Mesenchymal stem cell (in vitro differentiated cells and primary cell): ENCODE measurements around the gene NCF2.
A peak's percentile ranks its signal among the peaks of the same experiment; 100 is the strongest.

Source experiments
- DNase-seq: peaks from one replicate; pipeline ENCODE4 v3.0.0-alpha.2; 2013
- H2AFZ ChIP-seq: one replicate; pipeline ENCODE4 v1.6.1; 2013; ENCODE audit warnings: low read depth, mild to moderate bottlenecking, control low read depth, inconsistent platforms, low read length, moderate library complexity
- H2AK5ac ChIP-seq: 2 replicates; pipeline ENCODE4 v1.6.1; 2013; ENCODE audit warnings: low read length, moderate library complexity, mild to moderate bottlenecking, inconsistent platforms; ENCODE audit not compliant: severe bottlenecking
- H2BK120ac ChIP-seq: one replicate; pipeline ENCODE4 v1.6.1; 2013; ENCODE audit warnings: low read depth, mild to moderate bottlenecking, inconsistent platforms, low read length, moderate library complexity
- H2BK12ac ChIP-seq, 2 experiments: one replicate each; pipeline ENCODE4 v1.6.1; 2013; ENCODE audit warnings: inconsistent platforms in 2 of 2, low read length in 2 of 2, mild to moderate bottlenecking in 2 of 2, moderate library complexity in 2 of 2, control low read depth in 1 of 2
- H2BK15ac ChIP-seq: one replicate; pipeline ENCODE4 v1.6.1; 2013; ENCODE audit warnings: mild to moderate bottlenecking, low read depth, inconsistent platforms; ENCODE audit not compliant: poor library complexity, severe bottlenecking
- H2BK5ac ChIP-seq: 2 replicates; pipeline ENCODE4 v1.6.1; 2013; ENCODE audit warnings: low read depth, mild to moderate bottlenecking, low read length, control low read depth, inconsistent platforms; ENCODE audit not compliant: poor library complexity, severe bottlenecking
- H3K14ac ChIP-seq, 2 experiments: one replicate each; pipeline ENCODE4 v1.6.1; 2013; ENCODE audit warnings: inconsistent platforms in 2 of 2, low read length in 2 of 2, control low read depth in 1 of 2, mild to moderate bottlenecking in 1 of 2, moderate library complexity in 1 of 2
- H3K18ac ChIP-seq, 2 experiments: one replicate each; pipeline ENCODE4 v1.6.1; 2013; ENCODE audit warnings: inconsistent platforms in 2 of 2, low read length in 2 of 2, control low read depth in 1 of 2, low read depth in 1 of 2, mild to moderate bottlenecking in 1 of 2
- H3K23ac ChIP-seq, 2 experiments: one replicate each; pipeline ENCODE4 v1.6.1; 2013; ENCODE audit warnings: inconsistent platforms in 2 of 2, low read length in 2 of 2, mild to moderate bottlenecking in 2 of 2, moderate library complexity in 2 of 2, control low read depth in 1 of 2
- H3K27ac ChIP-seq: 2 replicates; pipeline ENCODE4 v1.5.1; 2013; ENCODE audit warnings: mild to moderate bottlenecking, moderate library complexity, low read length, control low read depth, inconsistent platforms; ENCODE audit not compliant: poor library complexity, severe bottlenecking
- H3K27me3 ChIP-seq, 2 experiments: 2 replicates each; pipeline versions ENCODE4 v1.6.1 to v1.7.0; 2013; ENCODE audit warnings: low read length in 2 of 2, mild to moderate bottlenecking in 2 of 2, moderate library complexity in 2 of 2, control low read depth in 1 of 2, inconsistent platforms in 1 of 2; ENCODE audit not compliant: control insufficient read depth in 1 of 2, insufficient read depth in 1 of 2
- H3K36me3 ChIP-seq, 2 experiments: 2 replicates each; pipeline versions ENCODE4 v1.6.1 to v1.7.0; 2013; ENCODE audit warnings: low read length in 2 of 2, control low read depth in 1 of 2, inconsistent platforms in 1 of 2, low read depth in 1 of 2, mild to moderate bottlenecking in 1 of 2; ENCODE audit not compliant: insufficient read depth in 2 of 2, control insufficient read depth in 1 of 2
- H3K4ac ChIP-seq, 2 experiments: one replicate each; pipeline ENCODE4 v1.6.1; 2013; ENCODE audit warnings: inconsistent platforms in 2 of 2, low read length in 2 of 2, mild to moderate bottlenecking in 2 of 2, moderate library complexity in 2 of 2, control low read depth in 1 of 2, low read depth in 1 of 2
- H3K4me1 ChIP-seq: 2 replicates; pipeline ENCODE4 v1.6.1; 2013; ENCODE audit warnings: low read depth, low read length, control low read depth; ENCODE audit not compliant: control insufficient read depth, insufficient read depth
- H3K4me2 ChIP-seq: 2 replicates; pipeline ENCODE4 v1.6.1; 2013; ENCODE audit warnings: low read length, mild to moderate bottlenecking, inconsistent platforms; ENCODE audit not compliant: poor library complexity, severe bottlenecking
- H3K4me3 ChIP-seq, 2 experiments: 2 replicates each; pipeline versions ENCODE4 v1.5.1 to v1.7.0; 2013; ENCODE audit warnings: low read length in 2 of 2, mild to moderate bottlenecking in 2 of 2, control low read depth in 1 of 2, low read depth in 1 of 2; ENCODE audit not compliant: insufficient read depth in 1 of 2
- H3K79me1 ChIP-seq: replicated peaks from 2 replicates; pipeline ENCODE4 v1.6.1; 2013; ENCODE audit warnings: mild to moderate bottlenecking, control low read depth, low read length, inconsistent platforms; ENCODE audit not compliant: poor library complexity, severe bottlenecking
- H3K9ac ChIP-seq: 2 replicates; pipeline ENCODE4 v1.7.0; 2013; ENCODE audit warnings: mild to moderate bottlenecking, low read length, moderate library complexity
- H3K9me3 ChIP-seq: 2 replicates; pipeline ENCODE4 v1.7.0; 2013; ENCODE audit warnings: mild to moderate bottlenecking, low read length; ENCODE audit not compliant: control insufficient read depth
- H4K8ac ChIP-seq: one replicate; pipeline ENCODE4 v1.6.1; 2013; ENCODE audit warnings: inconsistent platforms, mild to moderate bottlenecking, low read length, moderate library complexity
- H4K91ac ChIP-seq: one replicate; pipeline ENCODE4 v1.6.1; 2013; ENCODE audit warnings: mild to moderate bottlenecking, low read length, inconsistent platforms
- WGBS: methylation state at CpG from one replicate; pipeline ENCODE4 v1.1.7; 2013; ENCODE audit warnings: mixed read lengths; 5-methylcytosine and 5-hydroxymethylcytosine counted together

Gene NCF2

GRCh38 chr1:183602510-183602909, 12.3 kb upstream of the NCF2 start:
- Histone ChIP-seq H2BK5ac (no peak overlapping the region), H2BK15ac (no peak overlapping the region), H3K14ac (no peak overlapping the region), H3K9ac (no peak overlapping the region), H4K8ac (no peak overlapping the region), H3K4me1 (peaks cover 11% of the 10 kb centered on the region), H3K27ac (no peak overlapping the region), H3K4me2 (no peak overlapping the region), H3K36me3 (no peaks in the 10 kb centered on the region), H4K91ac (no peak overlapping the region), H3K27me3 (no peaks in the 10 kb centered on the region), H2AFZ (no peak overlapping the region), H3K79me1 (no peaks in the 10 kb centered on the region), H3K9me3 (no peaks in the 10 kb centered on the region), H2BK120ac (no peak overlapping the region), H2AK5ac (no peak overlapping the region), H3K18ac (no peak overlapping the region), H3K4me3 (no peak overlapping the region), H3K23ac (no peak overlapping the region), H2BK12ac (no peak overlapping the region), H3K4ac (no peak overlapping the region)
- WGBS, result 100% methylated on average over 1 of the region's 1 CpG
- DNase-seq, result no peak

- no peak overlapping the region for H2AFZ ChIP-seq
- H3K23ac ChIP-seq, result no peak overlapping the region
- no peak overlapping the region for H4K8ac ChIP-seq
- H3K4ac ChIP-seq, result no peak overlapping the region
- H3K4me2 ChIP-seq, result no peak overlapping the region
- peak overlapping the region; percentile 63 for H3K9ac ChIP-seq
- H2BK12ac ChIP-seq, result no peak overlapping the region
- H4K91ac ChIP-seq, result no peak overlapping the region
- peak overlapping the region in 1 of 2 experiments; percentile 25 for H3K4me3 ChIP-seq
- no peak overlapping the region for H2BK5ac ChIP-seq
- no peak overlapping the region for H3K14ac ChIP-seq
- 88% methylated on average over 2 of the region's 3 CpGs for WGBS
- H3K36me3 ChIP-seq, result no peaks in the 10 kb centered on the region
- no peak overlapping the region for H2AK5ac ChIP-seq
- H3K27ac ChIP-seq, result no peak overlapping the region
- no peak overlapping the region for H3K18ac ChIP-seq
- DNase-seq, result no peak
- H3K4me1 ChIP-seq, result peaks cover 9% of the 10 kb centered on the region
- no peak overlapping the region for H2BK15ac ChIP-seq
- no peaks in the 10 kb centered on the region for H3K27me3 ChIP-seq
- H2BK120ac ChIP-seq, result no peak overlapping the region
- H3K9me3 ChIP-seq, result no peaks in the 10 kb centered on the region
- no peaks in the 10 kb centered on the region for H3K79me1 ChIP-seq
These were observed 10.4 kb upstream of the NCF2 start for GRCh38 chr1:183600634-183601033.

- H2BK12ac ChIP-seq, result no peak overlapping the region
- peaks cover 8% of the 10 kb centered on the region for H3K4me1 ChIP-seq
- 97% methylated on average over 3 of the region's 3 CpGs for WGBS
- DNase-seq, result peak; percentile 61
- H4K8ac ChIP-seq, result no peak overlapping the region
- H3K9ac ChIP-seq, result peak overlapping the region; percentile 63
- no peaks in the 10 kb centered on the region for H3K79me1 ChIP-seq
- no peak overlapping the region for H2BK15ac ChIP-seq
- H3K36me3 ChIP-seq, result no peaks in the 10 kb centered on the region
- H3K4ac ChIP-seq, result no peak overlapping the region
- H3K27me3 ChIP-seq, result no peaks in the 10 kb centered on the region
- H3K4me2 ChIP-seq, result no peak overlapping the region
- no peak overlapping the region for H2AFZ ChIP-seq
- H3K4me3 ChIP-seq, result no peak overlapping the region
- H3K14ac ChIP-seq, result no peak overlapping the region
- no peak overlapping the region for H2BK5ac ChIP-seq
- no peak overlapping the region for H4K91ac ChIP-seq
- H2BK120ac ChIP-seq, result no peak overlapping the region
- H3K23ac ChIP-seq, result no peak overlapping the region
- H3K18ac ChIP-seq, result no peak overlapping the region
- no peak overlapping the region for H2AK5ac ChIP-seq
- H3K27ac ChIP-seq, result no peak overlapping the region
- H3K9me3 ChIP-seq, result no peaks in the 10 kb centered on the region
These were observed 9.9 kb upstream of the NCF2 start for GRCh38 chr1:183600136-183600535.

- H4K8ac ChIP-seq, result no peak overlapping the region
- no peak for DNase-seq
- no peak overlapping the region for H2AK5ac ChIP-seq
- H3K9ac ChIP-seq, result peak overlapping the region; percentile 47
- no peak overlapping the region for H2BK120ac ChIP-seq
- no peak overlapping the region for H2BK12ac ChIP-seq
- H3K4ac ChIP-seq, result no peak overlapping the region
- peak overlapping the region in 1 of 2 experiments; percentile 29 for H3K4me3 ChIP-seq
- no peaks in the 10 kb centered on the region for H3K79me1 ChIP-seq
- H3K9me3 ChIP-seq, result no peaks in the 10 kb centered on the region
- 76% methylated on average over 2 of the region's 2 CpGs for WGBS
- H3K27me3 ChIP-seq, result peaks cover 0 to 7% of the 10 kb centered on the region in 2 experiments
- H3K4me2 ChIP-seq, result no peak overlapping the region
- no peak overlapping the region for H3K27ac ChIP-seq
- no peak overlapping the region for H4K91ac ChIP-seq
- H3K36me3 ChIP-seq, result no peaks in the 10 kb centered on the region
- no peak overlapping the region for H3K14ac ChIP-seq
- H2BK15ac ChIP-seq, result no peak overlapping the region
- H3K4me1 ChIP-seq, result no peaks in the 10 kb centered on the region
- H3K23ac ChIP-seq, result no peak overlapping the region
- no peak overlapping the region for H3K18ac ChIP-seq
- H2BK5ac ChIP-seq, result no peak overlapping the region
- no peak overlapping the region for H2AFZ ChIP-seq
These were observed 8.1 kb upstream of the NCF2 start for GRCh38 chr1:183598386-183598785.
